Measurements from ENCODE around the gene PLXNB3.
A peak's percentile ranks its signal among the peaks of the same experiment; 100 is the strongest.

The PLXNB3 gene

GRCh38 chrX:153763989-153764755 is at the start of gene PLXNB3:
PLXNB3 (plus strand) TSS chrX:153764249; CDS start chrX:153765536, 1,287 bp downstream.
- no peak within 1 kb of the TSS for H3K4me3 ChIP-seq (ENCODE audit: low read depth, low read length)
- TF ChIP-seq, protein P1, sequence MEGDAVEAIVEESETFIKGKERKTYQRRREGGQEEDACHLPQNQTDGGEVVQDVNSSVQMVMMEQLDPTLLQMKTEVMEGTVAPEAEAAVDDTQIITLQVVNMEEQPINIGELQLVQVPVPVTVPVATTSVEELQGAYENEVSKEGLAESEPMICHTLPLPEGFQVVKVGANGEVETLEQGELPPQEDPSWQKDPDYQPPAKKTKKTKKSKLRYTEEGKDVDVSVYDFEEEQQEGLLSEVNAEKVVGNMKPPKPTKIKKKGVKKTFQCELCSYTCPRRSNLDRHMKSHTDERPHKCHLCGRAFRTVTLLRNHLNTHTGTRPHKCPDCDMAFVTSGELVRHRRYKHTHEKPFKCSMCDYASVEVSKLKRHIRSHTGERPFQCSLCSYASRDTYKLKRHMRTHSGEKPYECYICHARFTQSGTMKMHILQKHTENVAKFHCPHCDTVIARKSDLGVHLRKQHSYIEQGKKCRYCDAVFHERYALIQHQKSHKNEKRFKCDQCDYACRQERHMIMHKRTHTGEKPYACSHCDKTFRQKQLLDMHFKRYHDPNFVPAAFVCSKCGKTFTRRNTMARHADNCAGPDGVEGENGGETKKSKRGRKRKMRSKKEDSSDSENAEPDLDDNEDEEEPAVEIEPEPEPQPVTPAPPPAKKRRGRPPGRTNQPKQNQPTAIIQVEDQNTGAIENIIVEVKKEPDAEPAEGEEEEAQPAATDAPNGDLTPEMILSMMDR (IDR thresholded peaks at IDR 0.05; ENCODE audit: low read depth, low read length), result peak; percentile 68

GRCh38 chrX:153714256-153714655 is 49.8 kb upstream of the PLXNB3 start:
- H3K4me3 ChIP-seq (ENCODE audit: low read depth, low read length), result no peak overlapping the region
- TF ChIP-seq, protein P1 (IDR thresholded peaks at IDR 0.05; ENCODE audit: low read depth, low read length), result no peak

DNA sequence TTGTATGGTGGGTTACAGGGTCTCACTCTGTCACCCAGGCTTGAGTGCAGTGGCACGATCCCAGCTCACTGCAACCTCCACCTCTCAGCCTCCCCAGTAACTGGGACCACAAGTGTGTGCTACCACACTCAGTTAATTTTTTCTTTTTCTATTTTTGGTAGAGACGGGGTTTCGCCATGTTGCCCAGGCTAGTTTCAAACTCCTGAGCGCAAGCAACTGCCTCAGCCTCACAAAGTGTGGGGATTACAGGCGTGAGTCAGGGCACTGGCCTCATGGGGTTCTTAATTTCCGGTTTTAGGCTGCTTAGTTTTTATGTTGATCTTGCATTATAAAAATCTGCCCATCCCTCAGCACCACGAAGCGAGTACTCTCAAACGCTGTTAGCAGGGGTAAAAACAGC is 46.6 kb upstream of the PLXNB3 start:
- no peak overlapping the region for H3K4me3 ChIP-seq (ENCODE audit: low read depth, low read length)
- TF ChIP-seq, protein P1 (IDR thresholded peaks at IDR 0.05; ENCODE audit: low read depth, low read length), result no peak

DNA sequence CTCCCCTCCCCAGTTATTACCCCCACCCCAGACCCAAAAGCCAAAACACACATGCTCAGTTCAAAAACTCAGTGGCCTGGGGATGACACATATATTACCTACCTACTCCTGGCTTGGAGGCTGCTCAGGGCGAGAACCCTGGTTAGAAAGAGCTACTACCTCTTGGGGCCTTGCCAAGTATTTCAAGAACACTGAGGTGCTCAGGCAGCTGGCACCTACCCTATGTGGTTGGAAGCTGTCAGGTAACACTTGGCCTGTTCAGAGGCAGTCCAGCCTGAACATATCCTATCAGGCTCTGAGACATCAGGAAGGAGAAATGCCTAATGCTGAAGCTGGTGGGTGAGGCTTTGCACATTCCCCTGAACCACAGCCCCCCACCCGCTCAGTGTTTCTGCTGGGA is 44.8 kb upstream of the PLXNB3 start:
- TF ChIP-seq, protein P1 (IDR thresholded peaks at IDR 0.05; ENCODE audit: low read depth, low read length), result no peak
- H3K4me3 ChIP-seq (ENCODE audit: low read depth, low read length), result no peak overlapping the region

- TF ChIP-seq, protein P1 (IDR thresholded peaks at IDR 0.05; ENCODE audit: low read depth, low read length), result no peak
- H3K4me3 ChIP-seq (ENCODE audit: low read depth, low read length), result no peak overlapping the region
Measured at GRCh38 chrX:153719701-153720100, 44.3 kb upstream of the PLXNB3 start.

- TF ChIP-seq, protein P1 (IDR thresholded peaks at IDR 0.05; ENCODE audit: low read depth, low read length), result no peak
- H3K4me3 ChIP-seq (ENCODE audit: low read depth, low read length), result peak overlapping the region; percentile 70
Measured at GRCh38 chrX:153722704-153723350, 41.2 kb upstream of the PLXNB3 start.
